LoVo (cell line): Measurements from ENCODE around the gene PRKCA.
"Not testable (repeated sequence)": the region's sequence is repeated elsewhere in the genome, so short reads cannot be mapped to it uniquely, and the experiment has no call there.

Experiments used
- DNase-seq: peaks from one replicate; pipeline ENCODE4 v3.0.0-alpha.2; 2016; ENCODE audit warnings: low spot score

The PRKCA gene

DNA sequence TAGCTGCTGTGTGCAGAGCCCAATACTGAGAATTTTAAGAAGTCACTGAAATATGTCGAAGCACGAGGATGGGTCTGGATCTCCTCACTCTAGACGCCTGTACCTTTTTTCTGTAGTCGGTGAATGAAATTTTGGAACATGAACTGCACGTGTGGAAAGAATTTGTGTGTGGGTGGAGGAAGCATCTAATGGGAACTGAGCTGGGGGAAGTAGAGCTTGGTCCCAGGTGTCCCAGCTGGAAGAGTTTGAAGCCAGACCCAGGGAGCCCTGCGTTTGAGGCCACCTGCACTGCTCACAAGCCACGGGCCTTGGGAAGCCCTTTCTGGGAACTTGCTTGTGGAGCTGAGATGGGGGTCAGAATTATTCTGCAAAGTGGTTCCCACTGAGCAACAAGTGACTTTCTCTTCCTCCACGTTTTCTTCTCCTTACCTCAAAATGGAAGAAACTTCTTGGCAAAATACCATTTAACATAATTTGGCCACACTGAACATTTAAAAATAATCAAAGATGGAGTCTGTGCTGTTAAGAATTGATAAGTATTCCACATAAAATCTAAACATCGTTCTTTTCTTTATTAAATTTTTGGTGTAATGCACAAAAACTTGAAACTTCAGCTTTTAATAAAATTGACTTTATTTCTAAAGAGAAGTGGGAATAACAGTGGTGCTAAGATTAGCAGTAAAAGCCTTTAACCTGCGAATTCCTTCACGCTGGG is 163.8 kb downstream of the PRKCA start:
- DNase-seq, result no peak

DNA sequence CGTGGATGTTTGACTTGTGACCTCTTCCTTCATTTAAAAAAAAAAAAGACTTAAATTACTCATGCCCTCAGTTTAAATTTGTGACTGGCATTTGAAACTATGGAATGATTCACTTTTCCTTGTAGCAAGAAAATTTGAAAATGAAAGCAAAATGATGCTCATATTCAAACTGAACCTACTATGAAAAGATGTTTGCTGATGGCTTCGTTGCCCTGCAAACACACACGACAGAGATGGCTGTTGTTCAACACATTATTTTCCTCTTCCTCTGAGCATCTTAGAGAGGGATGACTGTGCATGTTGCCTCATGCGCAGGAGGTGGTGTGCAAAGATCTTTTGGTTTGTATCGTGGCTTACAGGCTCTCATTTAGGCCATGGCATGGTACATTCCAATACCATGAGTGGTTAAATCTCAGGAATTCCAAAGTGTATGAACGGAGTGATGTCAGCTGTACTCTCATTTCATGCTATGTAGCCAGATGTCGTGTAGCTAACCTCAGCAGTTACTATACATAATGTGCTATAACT is 164.5 kb downstream of the PRKCA start:
- peak; percentile 67 for DNase-seq

DNA sequence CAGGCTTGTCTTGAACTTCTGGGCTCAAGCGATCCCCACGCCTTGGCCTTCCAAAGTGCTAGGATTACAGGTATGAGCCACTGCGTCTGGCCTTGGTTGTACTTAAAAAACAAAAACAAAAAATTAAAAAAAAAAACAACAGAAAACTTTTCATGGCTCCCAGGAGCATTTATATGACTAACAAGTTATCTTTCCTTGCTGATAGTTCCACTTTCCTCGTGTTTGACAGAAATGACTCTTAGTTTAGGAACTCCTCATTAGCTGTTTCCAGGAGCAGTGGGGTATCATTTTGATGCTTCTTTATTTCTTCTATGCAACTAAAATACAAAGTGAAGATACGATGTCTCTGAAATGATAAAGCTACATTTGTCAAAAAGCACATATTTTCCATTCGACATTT is 165.4 kb downstream of the PRKCA start:
- DNase-seq, result no peak

DNA sequence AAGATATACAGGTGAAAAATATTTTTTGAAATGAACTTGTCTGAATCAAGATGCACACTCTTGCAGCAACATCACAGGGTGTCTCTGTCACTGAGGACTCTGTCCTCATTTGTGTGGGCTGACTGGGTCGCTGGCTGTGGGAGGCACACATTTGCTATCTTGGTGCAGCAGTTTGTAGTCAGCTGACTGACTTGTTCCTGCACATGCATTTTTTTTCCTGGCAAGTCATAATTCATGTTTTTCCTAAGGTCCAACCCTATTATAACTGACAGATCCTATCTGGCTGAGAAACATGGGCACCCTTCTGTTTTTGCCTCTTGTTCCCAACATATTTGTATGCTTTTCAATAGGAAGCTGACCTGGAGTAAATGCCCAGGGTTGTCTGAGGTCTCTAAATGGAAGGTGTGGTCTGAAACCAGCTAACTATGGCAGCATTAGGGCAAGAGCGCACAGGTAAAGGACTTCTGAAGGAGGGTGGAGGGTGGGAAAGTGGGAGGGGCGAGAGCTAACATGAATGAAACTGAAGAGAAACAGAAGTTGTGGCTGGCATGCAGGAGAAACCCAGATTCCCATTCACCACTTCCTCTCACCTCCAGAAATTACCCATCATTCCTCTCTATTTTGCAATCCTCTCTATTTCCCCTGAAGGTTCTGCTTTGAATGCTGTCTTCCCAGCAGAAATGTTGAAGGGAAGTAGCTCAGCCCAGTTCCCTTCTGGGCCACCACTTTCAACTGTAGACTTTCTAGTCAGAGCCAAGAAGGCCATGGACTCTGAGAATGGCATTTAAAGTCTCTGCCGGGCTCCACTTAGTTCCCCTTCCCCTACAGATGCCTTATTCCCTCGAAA is 166.1 kb downstream of the PRKCA start:
- DNase-seq, result no peak

DNA sequence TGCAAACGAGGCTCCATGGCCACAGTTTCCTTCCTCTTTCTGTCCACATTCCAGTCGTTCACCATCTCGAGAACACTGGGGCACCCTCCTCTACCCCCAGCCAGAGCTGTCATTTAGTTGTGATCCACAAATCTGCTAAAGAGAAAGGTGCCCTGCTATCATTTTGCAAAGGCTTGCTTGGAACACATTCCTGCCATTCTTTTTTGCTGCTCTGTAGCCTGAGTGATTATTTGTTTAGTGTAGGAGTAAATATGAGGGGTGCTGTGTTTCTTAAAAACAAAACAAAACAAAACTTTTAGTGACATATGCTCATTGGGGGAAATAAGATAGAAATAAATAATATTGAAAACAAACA is 166.7 kb downstream of the PRKCA start:
- no peak for DNase-seq

DNA sequence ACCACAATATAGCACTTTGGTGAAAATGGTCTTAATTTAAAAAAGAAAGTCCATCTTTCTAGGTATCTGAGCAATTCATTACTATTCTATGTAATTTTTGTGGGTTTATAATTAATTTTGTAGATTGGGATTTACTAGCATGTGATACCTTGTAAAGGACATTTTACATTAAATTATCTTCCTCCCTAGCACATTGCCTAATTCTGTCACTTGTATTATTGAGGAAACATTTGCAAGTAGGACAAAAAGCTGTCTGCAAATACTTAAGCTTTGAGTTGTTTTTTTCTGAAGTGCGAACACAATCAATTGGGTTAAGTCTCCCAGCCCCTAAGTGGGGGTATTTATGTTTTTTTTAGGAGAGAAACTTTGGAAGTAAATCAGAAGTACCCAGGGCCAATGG is 167.0 kb downstream of the PRKCA start:
- no peak for DNase-seq

DNA sequence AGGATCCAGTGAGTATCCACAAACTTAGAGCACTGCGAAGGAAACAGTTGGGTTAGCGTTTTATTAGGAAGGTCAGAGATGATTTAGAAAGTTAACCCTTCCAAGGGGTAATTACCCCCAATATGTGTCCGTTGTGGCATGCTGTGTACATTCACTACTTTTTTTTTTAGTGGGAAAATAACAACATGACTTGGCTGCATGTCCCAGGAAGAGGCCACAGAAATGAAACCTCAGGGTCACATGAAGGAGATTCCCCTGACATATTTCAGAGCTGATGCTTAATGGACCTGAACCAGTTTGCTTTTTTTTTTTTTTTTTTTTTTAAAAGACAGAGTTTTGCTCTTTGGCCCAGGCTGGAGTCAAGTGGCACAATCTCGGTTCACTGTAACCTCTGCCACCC is 167.5 kb downstream of the PRKCA start:
- DNase-seq, result no peak

DNA sequence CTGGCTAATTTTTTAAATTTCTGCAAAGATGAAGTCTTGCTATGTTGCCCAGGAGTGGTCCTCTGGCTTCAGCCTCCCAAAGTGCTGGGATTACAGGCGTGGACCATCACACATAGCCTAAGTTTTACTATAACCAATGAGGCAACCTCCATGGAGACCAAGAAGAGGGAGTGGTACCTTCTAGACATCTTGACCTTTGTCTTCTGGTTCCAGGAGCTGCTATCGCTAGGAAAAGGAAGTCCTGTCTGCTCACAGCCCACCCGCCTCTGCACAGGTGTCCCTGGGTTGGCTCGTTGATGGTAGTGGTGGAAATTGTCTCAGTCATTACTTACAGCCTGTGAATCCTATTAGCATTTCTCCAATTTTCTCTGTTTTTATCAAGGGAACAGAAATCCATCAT is 169.7 kb downstream of the PRKCA start:
- no peak for DNase-seq

DNA sequence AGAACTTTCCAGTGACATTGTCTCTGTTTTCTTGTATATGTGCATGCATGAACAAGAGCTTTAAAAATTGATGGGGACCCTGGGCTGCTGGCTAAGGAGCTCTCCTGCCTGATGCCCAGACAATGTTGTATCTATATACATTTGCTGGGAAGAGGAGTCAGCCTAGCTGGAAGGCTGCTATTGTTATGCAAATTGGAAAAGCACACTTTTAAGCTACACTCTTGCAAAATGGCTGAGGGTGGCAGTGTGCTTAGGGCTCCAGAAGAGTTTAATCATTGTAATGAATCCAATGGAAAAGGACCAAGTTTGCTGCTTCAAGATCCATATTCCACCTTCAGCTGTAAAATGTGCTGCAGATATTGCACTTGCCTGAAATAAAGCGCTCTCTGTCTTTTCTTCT is 171.8 kb downstream of the PRKCA start:
- no peak for DNase-seq

DNA sequence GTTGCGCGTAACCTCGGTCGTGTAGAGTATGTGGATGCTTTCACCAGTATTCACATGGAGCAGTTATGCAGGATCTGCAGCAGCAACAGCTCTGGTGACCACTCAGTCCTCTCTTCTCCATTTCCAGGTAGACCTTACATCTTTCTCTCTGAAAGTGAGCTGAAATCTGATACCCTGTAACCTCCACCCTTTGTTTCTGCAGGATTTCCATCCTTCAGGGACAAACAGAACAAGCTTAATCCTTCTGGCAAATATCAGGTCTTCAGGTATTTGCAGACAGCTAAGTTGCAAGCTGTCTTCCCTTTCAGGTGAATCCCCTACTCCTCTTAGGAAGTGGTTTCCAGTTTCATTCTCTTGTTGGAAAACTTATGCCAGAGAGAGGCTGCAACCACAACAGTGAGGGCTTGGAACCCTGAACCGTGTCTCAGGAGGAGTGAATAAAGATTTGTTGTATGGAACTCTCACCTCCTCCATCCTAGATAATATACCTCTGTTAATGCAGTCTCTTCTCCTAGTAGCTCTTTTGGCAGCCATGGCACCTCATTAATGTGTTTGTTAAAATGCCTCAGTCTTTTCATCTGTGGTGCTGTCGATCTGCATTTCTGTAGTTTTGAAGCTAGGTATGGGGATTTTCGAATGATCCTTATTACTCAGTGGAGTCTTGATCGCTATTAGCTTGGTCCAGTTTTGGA is 172.5 kb downstream of the PRKCA start:
- no peak for DNase-seq

DNA sequence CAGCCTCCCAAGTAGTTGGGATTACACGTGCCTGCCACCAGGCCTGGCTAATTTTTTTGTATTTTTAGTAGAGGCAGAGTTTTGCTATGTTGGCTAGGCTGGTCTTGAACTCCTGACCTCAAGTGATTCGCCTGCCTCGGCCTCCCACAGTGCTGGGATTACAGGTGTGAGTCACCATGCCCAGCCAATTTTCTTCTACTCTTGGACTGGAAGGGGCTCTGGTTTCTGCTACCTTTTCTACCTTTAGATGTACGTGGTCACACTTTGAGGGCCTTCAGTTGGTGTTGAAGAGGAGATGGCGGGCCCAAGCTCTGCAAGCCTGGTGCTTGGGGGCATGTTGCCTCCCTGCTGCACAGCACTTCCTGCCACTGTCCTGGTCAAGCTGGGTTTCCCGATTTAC is 173.6 kb downstream of the PRKCA start:
- DNase-seq, result no peak

DNA sequence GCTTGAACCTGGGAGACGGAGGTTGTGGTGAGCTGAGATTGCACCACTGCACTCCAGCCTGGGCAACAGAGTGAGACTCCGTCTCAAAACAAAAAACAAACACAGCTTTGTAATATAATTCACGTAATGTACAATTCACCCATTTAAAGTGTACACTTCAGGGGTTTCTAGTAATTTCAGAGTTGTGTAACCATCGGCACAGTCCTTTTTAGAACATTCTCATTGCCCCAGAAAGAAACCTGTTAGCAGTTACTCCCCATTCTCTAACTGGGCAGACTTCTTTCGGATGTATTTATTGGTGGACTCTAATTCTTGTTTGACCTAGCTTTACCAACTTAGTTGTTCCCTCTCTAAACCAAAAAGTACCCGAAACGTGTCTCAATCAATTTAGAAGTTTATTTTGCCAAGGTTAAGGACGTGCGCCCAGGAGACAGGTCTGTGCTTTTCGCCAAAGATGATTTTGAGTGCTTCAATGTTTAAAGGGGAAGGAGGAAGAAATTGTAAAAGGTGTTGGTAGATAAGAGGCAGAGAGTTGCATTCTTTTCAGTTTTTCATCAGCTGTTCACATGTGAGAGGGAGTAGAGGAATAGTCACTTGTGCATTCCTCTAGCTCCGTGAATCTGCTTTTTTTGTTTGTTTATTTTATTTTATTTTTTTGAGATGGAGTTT is 175.3 kb downstream of the PRKCA start:
- DNase-seq, result no peak

DNA sequence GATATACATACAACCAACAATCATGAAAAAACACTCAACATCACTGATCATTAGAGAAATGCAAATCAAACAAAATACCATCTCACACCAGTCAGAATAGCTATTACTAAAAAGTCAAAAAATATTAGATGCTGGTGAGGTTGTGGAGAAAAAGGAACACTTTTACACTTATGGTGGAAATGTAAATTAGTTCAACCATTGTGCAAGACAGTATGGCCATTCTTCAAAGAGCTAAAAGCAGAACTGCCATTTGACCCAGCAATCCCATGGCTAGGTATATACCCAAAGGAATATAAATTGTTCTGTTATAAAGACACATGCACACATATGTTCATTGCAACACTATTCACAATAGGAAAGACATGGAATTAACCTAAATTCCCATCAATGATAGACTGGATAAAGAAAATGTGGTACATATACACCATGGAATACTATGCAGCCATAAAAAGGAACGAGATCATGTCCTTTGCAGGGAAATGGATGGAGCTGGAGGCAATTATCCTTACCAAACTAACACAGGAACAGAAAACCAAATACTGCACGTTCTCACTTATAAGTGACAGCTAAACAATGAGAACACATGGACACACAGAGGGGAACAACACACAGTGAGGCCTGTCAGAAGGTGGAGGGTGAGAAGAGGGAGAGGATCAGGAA is 176.9 kb downstream of the PRKCA start:
- not testable (repeated sequence) for DNase-seq

DNA sequence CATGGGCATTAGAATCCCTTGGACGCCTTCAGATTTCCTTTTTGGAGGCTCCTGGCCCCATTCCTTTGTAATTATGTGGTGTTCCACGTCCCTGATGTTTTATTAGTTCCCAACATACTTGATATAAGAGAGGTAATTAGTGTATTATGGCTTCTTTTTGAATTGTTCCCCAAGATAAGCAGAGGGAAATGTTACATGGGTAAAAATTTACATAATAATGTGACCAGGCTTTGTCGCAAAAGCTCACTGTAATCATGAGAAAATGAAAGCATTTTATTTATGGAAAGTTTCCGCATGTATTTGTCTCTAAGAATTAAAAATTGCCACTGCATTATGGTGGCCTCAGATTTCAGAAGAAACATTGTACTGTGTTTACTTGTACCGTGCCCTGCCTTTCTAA is 177.8 kb downstream of the PRKCA start:
- no peak for DNase-seq

DNA sequence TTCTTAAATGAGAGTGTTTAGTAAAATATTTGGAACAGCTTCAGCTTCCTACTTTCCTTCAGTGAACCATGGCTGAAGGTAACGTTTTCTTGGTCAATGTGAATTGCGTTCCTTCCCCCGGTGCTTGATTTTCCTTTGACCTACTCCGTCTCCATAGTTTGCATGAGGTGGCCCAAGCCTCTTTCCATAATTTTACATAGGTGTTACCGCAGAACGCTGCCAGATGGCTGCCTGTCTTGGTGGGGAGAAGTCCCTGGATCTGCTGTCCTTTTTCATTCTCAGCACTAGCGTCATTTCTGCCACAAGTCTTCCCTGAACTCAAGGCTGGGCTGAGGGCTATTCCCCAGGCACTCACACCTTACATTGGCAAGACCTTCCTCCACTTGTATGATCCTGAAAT is 178.4 kb downstream of the PRKCA start:
- no peak for DNase-seq

DNA sequence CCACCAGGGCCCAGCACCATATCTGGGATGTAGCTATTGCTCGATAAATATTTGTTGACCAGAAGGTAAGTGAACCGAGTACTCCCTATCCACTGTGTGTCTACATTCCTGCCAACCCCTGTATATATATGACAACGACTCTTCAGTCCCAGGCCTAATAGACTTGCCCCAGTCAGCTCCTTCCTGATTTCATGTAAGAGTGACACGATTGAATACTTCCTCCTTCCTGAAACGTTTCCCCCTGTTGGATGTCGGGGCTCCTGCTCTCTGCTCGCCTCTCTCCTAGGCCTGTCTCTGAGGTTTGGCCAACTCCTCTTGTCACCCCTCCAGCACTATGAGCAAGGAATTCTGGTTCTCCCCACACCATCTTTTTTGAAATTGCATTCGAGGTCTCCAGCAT is 178.9 kb downstream of the PRKCA start:
- no peak for DNase-seq

DNA sequence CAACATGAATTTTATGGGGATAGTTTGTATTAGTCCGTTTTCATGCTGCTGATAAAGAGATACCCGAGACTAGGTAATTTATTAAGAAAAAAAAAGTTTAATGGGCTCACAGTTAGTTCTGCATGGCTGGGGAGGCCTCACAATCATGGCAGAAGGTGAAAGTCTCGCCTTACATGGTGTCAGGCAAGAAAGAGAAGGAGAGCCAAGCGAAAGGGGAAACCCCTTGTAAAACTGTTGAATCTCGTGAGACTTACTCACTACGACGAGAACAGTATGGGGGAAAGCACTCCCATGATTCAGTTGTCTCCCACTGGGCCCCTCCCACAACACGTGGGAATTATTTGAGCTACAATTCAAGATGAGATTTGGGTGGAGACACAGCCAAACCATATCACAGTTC is 181.5 kb downstream of the PRKCA start:
- DNase-seq, result no peak

DNA sequence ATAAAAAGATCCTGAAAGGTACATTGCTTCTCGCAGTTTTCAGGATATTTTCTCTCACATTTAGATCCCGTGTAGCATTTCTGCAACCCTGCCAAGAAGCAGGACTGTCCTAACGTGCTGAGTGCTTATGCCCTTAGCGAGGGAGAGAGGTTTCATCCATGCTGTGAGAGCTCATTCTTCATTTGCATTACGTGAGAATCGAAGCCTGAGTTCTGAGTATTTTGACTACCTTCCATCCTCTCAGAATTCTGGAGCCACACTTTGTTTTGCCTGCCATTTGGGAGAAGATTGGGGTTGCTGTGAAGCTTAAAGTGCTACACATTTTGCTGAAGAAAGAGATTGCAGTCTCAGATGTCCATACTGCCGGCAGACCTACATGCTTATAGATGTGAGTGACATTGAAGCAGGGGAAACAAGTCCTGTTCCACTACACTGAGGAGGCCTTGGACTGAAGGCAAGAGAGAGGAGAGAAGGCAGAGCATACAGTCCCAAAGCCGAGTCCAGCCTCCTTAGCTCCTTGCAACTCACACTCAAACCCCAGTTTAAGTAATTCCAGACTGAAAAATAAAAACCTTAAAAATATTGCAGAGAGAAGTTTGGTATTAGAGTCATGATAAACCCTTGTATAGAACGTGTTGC is 183.0 kb downstream of the PRKCA start:
- no peak for DNase-seq

DNA sequence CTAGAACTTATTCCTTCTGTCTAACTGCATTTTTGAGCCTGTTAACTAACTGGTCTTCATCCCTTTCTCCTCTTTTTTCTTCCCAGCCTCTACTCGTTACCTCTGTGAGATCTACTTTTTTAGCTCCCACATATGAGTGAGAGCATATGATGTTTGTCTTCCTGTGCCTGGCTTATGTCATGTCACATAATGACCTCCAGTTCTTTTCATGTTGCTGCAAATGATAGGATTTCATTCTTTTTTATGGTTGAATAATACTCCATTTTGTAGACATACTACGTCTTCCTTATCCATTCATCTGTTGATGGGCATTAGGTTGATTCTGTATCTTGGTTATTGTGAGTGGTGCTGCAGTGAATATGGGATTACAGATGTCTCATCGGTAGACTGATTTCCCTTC is 184.7 kb downstream of the PRKCA start:
- DNase-seq, result no peak

DNA sequence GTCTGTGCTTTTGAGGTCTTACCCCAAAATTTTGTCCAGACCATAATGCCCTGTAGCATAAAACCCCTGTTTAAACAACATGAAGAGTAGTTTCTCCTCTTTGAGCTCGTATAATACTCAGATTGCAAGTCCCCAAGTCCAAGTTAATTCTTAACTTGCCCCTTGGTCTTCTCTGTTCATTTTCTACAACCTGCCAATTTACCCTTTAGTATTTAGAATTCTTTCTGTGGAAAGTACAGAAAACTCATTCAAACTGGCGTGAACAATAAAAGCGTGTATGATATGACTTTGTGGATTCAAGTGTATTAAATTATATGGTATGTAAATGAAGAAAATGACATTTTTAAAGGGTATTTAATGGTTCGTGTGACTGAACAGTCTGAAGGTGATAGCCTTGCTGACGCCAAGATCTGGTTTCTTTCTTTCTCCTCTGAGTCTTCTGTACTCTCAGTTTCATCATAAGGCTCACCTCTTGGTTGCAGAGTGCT is 185.6 kb downstream of the PRKCA start:
- no peak for DNase-seq

DNA sequence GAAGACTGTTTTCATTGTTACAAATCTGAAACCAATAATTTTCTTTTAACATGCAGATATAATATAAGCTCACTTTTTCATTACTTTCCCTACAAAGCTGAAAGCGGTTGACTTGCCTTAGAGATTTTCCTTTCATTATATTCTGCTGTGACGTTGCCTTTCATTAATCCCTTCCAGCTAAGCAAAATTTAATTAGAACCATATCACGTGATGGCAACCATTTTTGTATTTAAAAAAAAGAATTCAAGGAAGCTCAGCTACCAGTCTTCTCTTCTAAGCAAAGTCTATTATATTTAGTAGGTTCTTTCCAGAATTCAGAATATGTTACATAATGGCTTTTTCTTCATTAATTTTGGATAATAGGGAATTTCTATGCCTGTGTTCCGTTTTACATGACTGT is 186.5 kb downstream of the PRKCA start:
- DNase-seq, result no peak
